ENCODE data around the gene STARD13.

Gene STARD13

DNA sequence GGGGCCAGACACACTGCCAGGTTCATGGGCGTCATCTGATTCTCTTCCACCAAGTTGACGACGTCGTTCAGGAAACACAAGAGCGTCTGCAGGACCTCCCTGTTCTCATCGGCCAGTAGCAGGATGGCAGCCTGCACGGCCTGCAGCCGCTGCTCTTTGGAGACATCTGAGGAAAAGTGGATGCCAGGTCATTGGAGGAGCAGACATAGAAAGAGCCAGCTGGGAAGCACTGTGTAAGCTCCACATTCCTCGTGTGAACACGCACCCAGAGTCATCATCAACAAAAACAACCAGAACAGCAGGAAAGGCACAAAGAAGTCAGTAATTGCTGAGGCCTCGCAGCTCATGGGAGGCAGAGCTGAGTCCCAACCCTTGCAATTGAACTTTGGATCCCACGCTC, 172.8 kb downstream of the STARD13 start:
- H3K27me3 ChIP-seq (replicated peaks; ENCODE audit: insufficient read depth, low read length), result no peaks in the 10 kb centered on the region
- no peak overlapping the region for H3K4me2 ChIP-seq (ENCODE audit: low read depth, low read length)
- H4K20me1 ChIP-seq (ENCODE audit: insufficient read depth, low read length), result no peaks in the 10 kb centered on the region
- no peak overlapping the region for H3K27ac ChIP-seq (ENCODE audit: low read length)
- TF ChIP-seq, protein P1, sequence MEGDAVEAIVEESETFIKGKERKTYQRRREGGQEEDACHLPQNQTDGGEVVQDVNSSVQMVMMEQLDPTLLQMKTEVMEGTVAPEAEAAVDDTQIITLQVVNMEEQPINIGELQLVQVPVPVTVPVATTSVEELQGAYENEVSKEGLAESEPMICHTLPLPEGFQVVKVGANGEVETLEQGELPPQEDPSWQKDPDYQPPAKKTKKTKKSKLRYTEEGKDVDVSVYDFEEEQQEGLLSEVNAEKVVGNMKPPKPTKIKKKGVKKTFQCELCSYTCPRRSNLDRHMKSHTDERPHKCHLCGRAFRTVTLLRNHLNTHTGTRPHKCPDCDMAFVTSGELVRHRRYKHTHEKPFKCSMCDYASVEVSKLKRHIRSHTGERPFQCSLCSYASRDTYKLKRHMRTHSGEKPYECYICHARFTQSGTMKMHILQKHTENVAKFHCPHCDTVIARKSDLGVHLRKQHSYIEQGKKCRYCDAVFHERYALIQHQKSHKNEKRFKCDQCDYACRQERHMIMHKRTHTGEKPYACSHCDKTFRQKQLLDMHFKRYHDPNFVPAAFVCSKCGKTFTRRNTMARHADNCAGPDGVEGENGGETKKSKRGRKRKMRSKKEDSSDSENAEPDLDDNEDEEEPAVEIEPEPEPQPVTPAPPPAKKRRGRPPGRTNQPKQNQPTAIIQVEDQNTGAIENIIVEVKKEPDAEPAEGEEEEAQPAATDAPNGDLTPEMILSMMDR (IDR thresholded peaks at IDR 0.05; ENCODE audit: low read length), result no peak
- TF ChIP-seq EZH2 (optimal IDR thresholded peaks at IDR 0.05; ENCODE audit: low read depth, low read length), result no peak
- no peak for TF ChIP-seq EZH2phosphoT487 (IDR thresholded peaks at IDR 0.05; ENCODE audit: low read length)
- no peaks in the 10 kb centered on the region for H3K79me2 ChIP-seq (ENCODE audit: low read length)
- H3K4me3 ChIP-seq (ENCODE audit: low read length), result no peak overlapping the region
- no peaks in the 10 kb centered on the region for H3K9me3 ChIP-seq (replicated peaks; ENCODE audit: insufficient read depth, low read length)
- no peaks in the 10 kb centered on the region for H3K36me3 ChIP-seq (replicated peaks; ENCODE audit: insufficient read depth, low read length)
- H3K9ac ChIP-seq (ENCODE audit: low read length), result no peak overlapping the region
- H3K9me2 ChIP-seq (replicated peaks; ENCODE audit: insufficient read depth, low read length), result no peaks in the 10 kb centered on the region
- no peaks in the 10 kb centered on the region for H3F3A ChIP-seq (ENCODE audit: insufficient read depth, low read length)
- no peak for DNase-seq
- H2AFZ ChIP-seq (ENCODE audit: low read length), result no peak overlapping the region
- no peaks in the 10 kb centered on the region for H3K4me1 ChIP-seq (ENCODE audit: low read length)

DNA sequence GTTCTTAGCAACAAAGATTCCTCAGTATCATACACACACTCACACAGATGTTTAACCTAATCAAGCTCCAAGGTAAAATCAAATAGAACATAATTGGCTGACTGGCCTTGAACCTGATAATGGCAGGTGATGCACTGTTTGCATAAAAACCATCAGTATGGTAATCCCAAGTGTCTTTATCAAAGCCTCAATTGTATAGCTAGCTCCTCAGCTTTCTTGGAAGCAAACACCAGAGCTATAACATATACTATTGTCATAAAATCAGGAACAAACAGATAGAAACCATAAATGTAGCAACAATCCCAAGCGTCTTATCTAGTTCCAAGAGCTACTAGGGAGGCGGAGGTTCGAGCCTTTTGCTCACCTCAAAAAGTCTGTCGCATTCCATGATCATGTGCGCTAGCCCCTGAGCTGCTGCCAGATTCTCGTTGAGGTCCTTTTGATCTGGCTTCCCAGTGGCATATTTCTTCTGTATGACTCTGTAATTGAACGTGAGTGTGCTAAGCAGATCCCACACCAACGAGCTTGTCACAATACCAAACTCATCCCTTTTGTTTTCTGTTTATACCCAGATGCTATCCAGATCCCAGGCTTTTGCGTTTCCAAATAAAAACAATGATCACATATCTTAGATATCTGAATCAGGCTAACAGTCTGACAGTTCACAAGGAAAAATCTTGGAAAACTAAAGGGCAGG, 174.0 kb downstream of the STARD13 start:
- H3K27ac ChIP-seq (ENCODE audit: low read length), result no peak overlapping the region
- no peaks in the 10 kb centered on the region for H3K36me3 ChIP-seq (replicated peaks; ENCODE audit: insufficient read depth, low read length)
- no peak overlapping the region for H2AFZ ChIP-seq (ENCODE audit: low read length)

DNA sequence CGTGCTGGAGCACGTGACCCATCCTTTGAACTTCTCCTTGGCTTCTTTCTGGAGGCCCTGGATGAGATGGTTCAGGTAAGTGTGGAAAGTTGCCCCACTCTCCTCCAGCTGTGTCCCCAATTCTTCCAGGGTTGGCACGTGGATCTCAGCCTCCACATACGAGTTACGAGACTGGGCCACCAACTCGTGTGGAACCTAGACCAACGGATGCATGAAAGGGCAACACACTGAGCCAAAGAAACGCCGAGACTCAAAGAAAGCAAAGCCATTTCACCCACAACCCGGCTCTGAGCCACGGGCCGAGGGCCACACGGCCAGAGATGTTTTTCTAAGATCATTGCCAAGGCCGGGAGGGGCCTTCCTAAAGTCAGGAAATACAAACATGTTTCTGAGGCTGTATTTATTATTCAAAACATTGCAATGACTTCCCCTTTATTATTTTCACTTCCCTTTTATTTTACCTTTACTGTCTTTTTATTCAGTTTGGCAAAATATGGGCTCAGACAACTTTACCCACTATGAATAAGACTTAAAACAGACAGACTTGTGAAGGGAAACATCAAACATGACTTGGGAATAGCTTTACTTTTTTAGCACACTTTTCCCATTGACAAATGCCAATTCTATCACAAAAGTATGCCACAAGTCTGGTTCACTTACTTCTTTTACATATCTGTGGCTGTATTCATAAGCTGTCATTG, 174.7 kb downstream of the STARD13 start:
- H3K4me3 ChIP-seq (ENCODE audit: low read length), result no peak overlapping the region

More for the DNA sequence above, 174.0 kb downstream of the STARD13 start:
- no peak overlapping the region for H3K9ac ChIP-seq (ENCODE audit: low read length)
- H3K9me2 ChIP-seq (replicated peaks; ENCODE audit: insufficient read depth, low read length), result no peaks in the 10 kb centered on the region
- no peaks in the 10 kb centered on the region for H3F3A ChIP-seq (ENCODE audit: insufficient read depth, low read length)
- no peaks in the 10 kb centered on the region for H3K79me2 ChIP-seq (ENCODE audit: low read length)
- H3K4me1 ChIP-seq (ENCODE audit: low read length), result no peaks in the 10 kb centered on the region
- no peaks in the 10 kb centered on the region for H3K27me3 ChIP-seq (replicated peaks; ENCODE audit: insufficient read depth, low read length)
- no peak overlapping the region for H3K4me2 ChIP-seq (ENCODE audit: low read depth, low read length)
- no peaks in the 10 kb centered on the region for H3K9me3 ChIP-seq (replicated peaks; ENCODE audit: insufficient read depth, low read length)
- no peak for TF ChIP-seq EZH2 (optimal IDR thresholded peaks at IDR 0.05; ENCODE audit: low read depth, low read length)
- no peak overlapping the region for H3K4me3 ChIP-seq (ENCODE audit: low read length)
- H4K20me1 ChIP-seq (ENCODE audit: insufficient read depth, low read length), result no peaks in the 10 kb centered on the region
- DNase-seq, result no peak

More for the DNA sequence above, 174.7 kb downstream of the STARD13 start:
- H3K9me2 ChIP-seq (replicated peaks; ENCODE audit: insufficient read depth, low read length), result no peaks in the 10 kb centered on the region
- no peaks in the 10 kb centered on the region for H4K20me1 ChIP-seq (ENCODE audit: insufficient read depth, low read length)
- no peak for DNase-seq
- no peak overlapping the region for H3K9ac ChIP-seq (ENCODE audit: low read length)
- no peaks in the 10 kb centered on the region for H3K79me2 ChIP-seq (ENCODE audit: low read length)
- no peaks in the 10 kb centered on the region for H3K27me3 ChIP-seq (replicated peaks; ENCODE audit: insufficient read depth, low read length)
- no peak overlapping the region for H2AFZ ChIP-seq (ENCODE audit: low read length)
- H3K4me2 ChIP-seq (ENCODE audit: low read depth, low read length), result no peak overlapping the region
- H3K36me3 ChIP-seq (replicated peaks; ENCODE audit: insufficient read depth, low read length), result no peaks in the 10 kb centered on the region
- TF ChIP-seq EZH2 (optimal IDR thresholded peaks at IDR 0.05; ENCODE audit: low read depth, low read length) (no peak), EZH2phosphoT487 (IDR thresholded peaks at IDR 0.05; ENCODE audit: low read length) (no peak)
- TF ChIP-seq, protein P1 (IDR thresholded peaks at IDR 0.05; ENCODE audit: low read length), result no peak
- H3K4me1 ChIP-seq (ENCODE audit: low read length), result no peaks in the 10 kb centered on the region
- no peak overlapping the region for H3K27ac ChIP-seq (ENCODE audit: low read length)
- no peaks in the 10 kb centered on the region for H3K9me3 ChIP-seq (replicated peaks; ENCODE audit: insufficient read depth, low read length)
- H3F3A ChIP-seq (ENCODE audit: insufficient read depth, low read length), result no peaks in the 10 kb centered on the region

Data from MM.1S (cell line).